Kidney (tissue), 14 donors: ENCODE measurements around the gene LURAP1L. TPM values are rescaled to one million over a fixed set of nuclear protein-coding genes. Genes with fewer than 3 reads are reported as not detected.

Source experiments
- DNase-seq, 5 donors: peaks; one replicate each; pipeline ENCODE4 v3.0.0-alpha.2; 2013 to 2020
- FAIRE-seq: peaks from 2 replicates; lab custom pipeline; 2012; peaks lifted over from hg19 to GRCh38; lab: Jason Lieb, UNC
- H3K27ac ChIP-seq, 2 donors: one replicate each; pipeline ENCODE4 v1.7.0; 2013; ENCODE audit warnings: low read depth in 2 of 2, low read length in 2 of 2, inconsistent platforms in 1 of 2
- H3K27me3 ChIP-seq: one replicate; pipeline ENCODE4 v1.7.1; 2013; ENCODE audit warnings: low read length, inconsistent platforms; ENCODE audit not compliant: control insufficient read depth, insufficient read depth
- H3K36me3 ChIP-seq, 3 donors: one replicate each; pipeline versions ENCODE4 v1.7.0 to v1.7.1; 2013; ENCODE audit warnings: low read length in 3 of 3, control low read depth in 1 of 3, inconsistent platforms in 1 of 3; ENCODE audit not compliant: insufficient read depth in 3 of 3, control insufficient read depth in 2 of 3
- H3K4me1 ChIP-seq, 3 donors: one replicate each; pipeline versions ENCODE4 v1.7.0 to v1.7.1; 2013; ENCODE audit warnings: low read length in 3 of 3, inconsistent platforms in 1 of 3, low read depth in 1 of 3; ENCODE audit not compliant: control insufficient read depth in 2 of 3, insufficient read depth in 2 of 3
- H3K4me3 ChIP-seq, 3 donors: one replicate each; pipeline versions ENCODE4 v1.7.0 to v1.8.1; 2013; ENCODE audit warnings: low read length in 3 of 3, control low read depth in 1 of 3, inconsistent platforms in 1 of 3
- H3K9ac ChIP-seq, 3 donors: one replicate each; pipeline versions ENCODE4 v1.7.0 to v1.7.1; 2013; ENCODE audit warnings: low read length in 3 of 3, control low read depth in 1 of 3, inconsistent platforms in 1 of 3
- H3K9me3 ChIP-seq, 3 donors: one replicate each; pipeline versions ENCODE4 v1.7.0 to v1.7.1; 2013; ENCODE audit warnings: low read length in 3 of 3, control low read depth in 1 of 3, inconsistent platforms in 1 of 3; ENCODE audit not compliant: control insufficient read depth in 2 of 3, insufficient read depth in 1 of 3
- CTCF ChIP-seq: IDR thresholded peaks from 3 replicates; pipeline ENCODE4 v1.5.1; 2012; ENCODE audit warnings: mild to moderate bottlenecking, moderate library complexity, borderline replicate concordance; ENCODE audit not compliant: insufficient read depth; ENCODE audit errors: extremely low read depth
- intact Hi-C: fragments of 100-400 bp; cut with DNase I; formaldehyde crosslinking; loops from one replicate; pipeline ENCODE4 v1.11.1; 2022
- polyA plus RNA-seq: library from polyadenylated mRNA; stranded (reverse); fragments of 350-450 nt; fragmentation: Illumina TruSeq; extraction: RNeasy Lipid Tissue Mini Kit (QIAGEN cat#74804); gene quantifications from one replicate; pipeline ENCODE4 v1.2.3, GENCODE V29; 2014; ENCODE audit warnings: low read depth, low replicate concordance; ENCODE audit not compliant: insufficient read depth
- total RNA-seq: library from RNA; stranded (reverse); fragmentation: NEBNext Ultra II Directional; extraction: Animal tissue kit (Norgen Biotek cat#: 25700); gene quantifications from one replicate; pipeline ENCODE4 v1.2.1, GENCODE V29; 2021
- donor health status: control.
- donor health status: control.
- donor health status: control.
- donor health status: control.
- donor health status: control.
- donor health status: DM: yes; HTN: yes; CAD: no.
- donor health status: Normal renal cell carcinoma (clear cell type).

The LURAP1L gene
- total and polyA plus RNA-seq, 2 donors from 2014 or later, result 3.8 to 11.1 TPM

- no peak overlapping the region for H3K9ac ChIP-seq
- no peaks in the 10 kb centered on the region for H3K36me3 ChIP-seq
- TF ChIP-seq CTCF, result no peak
- no peaks in the 10 kb centered on the region for H3K9me3 ChIP-seq
- no peaks in the 10 kb centered on the region for H3K4me1 ChIP-seq
- intact Hi-C loops, result no loop called here
- no peak overlapping the region for H3K27ac ChIP-seq
- FAIRE-seq, result no peak
- H3K4me3 ChIP-seq, result no peak overlapping the region
- no peaks in the 10 kb centered on the region for H3K27me3 ChIP-seq
- DNase-seq, result no peak
Measured at GRCh38 chr9:12855066-12855465, 80.2 kb downstream of the LURAP1L start.

GRCh38 chr9:12856603-12857002 is 81.8 kb downstream of the LURAP1L start:
- H3K27me3 ChIP-seq, result no peaks in the 10 kb centered on the region
- H3K9me3 ChIP-seq, result no peaks in the 10 kb centered on the region
- FAIRE-seq (no peak), DNase-seq (peak in 2 of 5 donors; percentile 24 to 44)
- no peaks in the 10 kb centered on the region for H3K36me3 ChIP-seq
- no peak overlapping the region for H3K4me3 ChIP-seq
- TF ChIP-seq CTCF, result no peak
- H3K9ac ChIP-seq, result no peak overlapping the region
- intact Hi-C loops, result no loop called here
- H3K4me1 ChIP-seq, result no peaks in the 10 kb centered on the region
- H3K27ac ChIP-seq, result no peak overlapping the region

GRCh38 chr9:12859704-12860251 is 85.0 kb downstream of the LURAP1L start:
- Histone ChIP-seq H3K36me3 (no peaks in the 10 kb centered on the region), H3K27ac (no peak overlapping the region), H3K9ac (no peak overlapping the region), H3K4me1 (no peaks in the 10 kb centered on the region), H3K9me3 (no peaks in the 10 kb centered on the region), H3K4me3 (no peak overlapping the region), H3K27me3 (no peaks in the 10 kb centered on the region)
- intact Hi-C loops, result no loop called here
- DNase-seq (no peak), FAIRE-seq (no peak)
- TF ChIP-seq CTCF, result no peak

GRCh38 chr9:12860998-12861397 is 86.2 kb downstream of the LURAP1L start:
- no peak overlapping the region for H3K4me3 ChIP-seq
- FAIRE-seq, result no peak
- H3K27ac ChIP-seq, result no peak overlapping the region
- H3K36me3 ChIP-seq, result no peaks in the 10 kb centered on the region
- DNase-seq, result no peak
- no peak overlapping the region for H3K9ac ChIP-seq
- intact Hi-C loops, result no loop called here
- H3K9me3 ChIP-seq, result no peaks in the 10 kb centered on the region
- H3K4me1 ChIP-seq, result no peaks in the 10 kb centered on the region
- no peaks in the 10 kb centered on the region for H3K27me3 ChIP-seq
- TF ChIP-seq CTCF, result no peak
